Measurements from ENCODE around the gene PRIM2. TPM values are rescaled to one million over a fixed set of nuclear protein-coding genes. Genes with fewer than 3 reads are reported as not detected.
"Not testable (repeated sequence)": the region's sequence is repeated elsewhere in the genome, so short reads cannot be mapped to it uniquely, and the experiment has no call there.

PRIM2 gene
- total and polyA plus RNA-seq, 2 of the 8 experiments (the other 6 are each of a cell fraction or from before 2014, with no cell fraction given): 20.8 to 46.8 TPM

- H3K36me3 ChIP-seq (ENCODE audit: control insufficient read depth in 2 of 4, insufficient read depth in 4 of 4, low read length in 3 of 4); H2BK120ac ChIP-seq (replicated peaks; ENCODE audit: low read depth, low read length); H3K27ac ChIP-seq (ENCODE audit: low read depth, low read length); H4K8ac ChIP-seq (ENCODE audit: extremely low read depth, insufficient read depth, low read length); H4K20me1 ChIP-seq (replicated peaks in 1 of 2; ENCODE audit: control insufficient read depth in 1 of 2, insufficient read depth in 2 of 2, low read length in 2 of 2); H2BK12ac ChIP-seq (ENCODE audit: low read depth, low read length); H3K23ac ChIP-seq (ENCODE audit: insufficient read length); FAIRE-seq; H3K14ac ChIP-seq (ENCODE audit: insufficient read length); H2BK5ac ChIP-seq (ENCODE audit: low read depth, low read length); CTCF ChIA-PET (ENCODE audit: partially characterized antibody); H3K4me1 ChIP-seq (replicated peaks in 1 of 4; ENCODE audit: control insufficient read depth in 3 of 4, insufficient read depth in 4 of 4, low read length in 3 of 4); H4K5ac ChIP-seq (ENCODE audit: insufficient read length, low read depth, low read length); H2BK15ac ChIP-seq (ENCODE audit: low read length); H3K9ac ChIP-seq (replicated peaks in 1 of 4; ENCODE audit: extremely low read depth in 1 of 4, low read depth in 3 of 4, low read length in 3 of 4); H3K4me3 ChIP-seq (ENCODE audit: extremely low read depth in 1 of 4, insufficient read depth in 2 of 4, low read depth in 3 of 4, low read length in 4 of 4); H2BK20ac ChIP-seq (ENCODE audit: low read length); H3K4ac ChIP-seq (replicated peaks; ENCODE audit: insufficient read length, low read depth, low read length); H3K27me3 ChIP-seq (replicated peaks in 1 of 4; ENCODE audit: control insufficient read depth in 3 of 4, extremely low read depth in 1 of 4, insufficient read depth in 3 of 4, low read length in 3 of 4); H4K91ac ChIP-seq (replicated peaks; ENCODE audit: insufficient read length, low read length); H3K23me2 ChIP-seq (ENCODE audit: low read depth, low read length); H3K18ac ChIP-seq (ENCODE audit: extremely low read depth, low read length); H3K56ac ChIP-seq (replicated peaks; ENCODE audit: insufficient read length, low read depth, low read length); H3K79me2 ChIP-seq (ENCODE audit: control insufficient read depth in 1 of 2, insufficient read depth in 2 of 2, low read length in 2 of 2); H2AK5ac ChIP-seq (ENCODE audit: low read depth, low read length); H3K9me3 ChIP-seq (ENCODE audit: insufficient read depth in 2 of 2, low read depth in 1 of 2, low read length in 1 of 2); H3K79me1 ChIP-seq (ENCODE audit: low read depth, low read length); DNase-seq (ENCODE audit: low read depth in 1 of 2, low spot score in 2 of 2); H2AFZ ChIP-seq (ENCODE audit: low read length); H3K4me2 ChIP-seq (ENCODE audit: insufficient read depth in 1 of 2, low read depth in 2 of 2, low read length in 2 of 2); POLR2A ChIA-PET (ENCODE audit: partially characterized antibody): not testable (repeated sequence)
- WGBS, 2 experiments (ENCODE audit: extremely low coverage in 1 of 2, insufficient coverage in 1 of 2, insufficient read length in 1 of 2, insufficient replicate concordance in 2 of 2, low coverage in 1 of 2, low lambda C conversion rate in 2 of 2, missing lambda C conversion rate in 1 of 2): 82% methylated on average over 2 of the region's 2 CpGs; no CpG with 5 or more reads in 1 of the 2 experiments
Observed at GRCh38 chr6:57362340-57362739, 44.9 kb downstream of the PRIM2 start.

- H2BK15ac ChIP-seq (ENCODE audit: low read length); H2BK20ac ChIP-seq (ENCODE audit: low read length); H3K27ac ChIP-seq (ENCODE audit: low read depth, low read length); H3K79me2 ChIP-seq (ENCODE audit: control insufficient read depth in 1 of 2, insufficient read depth in 2 of 2, low read length in 2 of 2); H3K56ac ChIP-seq (replicated peaks; ENCODE audit: insufficient read length, low read depth, low read length); H4K20me1 ChIP-seq (replicated peaks in 1 of 2; ENCODE audit: control insufficient read depth in 1 of 2, insufficient read depth in 2 of 2, low read length in 2 of 2); H3K18ac ChIP-seq (ENCODE audit: extremely low read depth, low read length); H3K79me1 ChIP-seq (ENCODE audit: low read depth, low read length); H2AK5ac ChIP-seq (ENCODE audit: low read depth, low read length); H4K5ac ChIP-seq (ENCODE audit: insufficient read length, low read depth, low read length); H3K4me2 ChIP-seq (ENCODE audit: insufficient read depth in 1 of 2, low read depth in 2 of 2, low read length in 2 of 2); H2BK5ac ChIP-seq (ENCODE audit: low read depth, low read length); H3K36me3 ChIP-seq (ENCODE audit: control insufficient read depth in 2 of 4, insufficient read depth in 4 of 4, low read length in 3 of 4); DNase-seq (ENCODE audit: low read depth in 1 of 2, low spot score in 2 of 2); H2BK120ac ChIP-seq (replicated peaks; ENCODE audit: low read depth, low read length); H3K9me3 ChIP-seq (ENCODE audit: insufficient read depth in 2 of 2, low read depth in 1 of 2, low read length in 1 of 2); FAIRE-seq; H3K4me1 ChIP-seq (replicated peaks in 1 of 4; ENCODE audit: control insufficient read depth in 3 of 4, insufficient read depth in 4 of 4, low read length in 3 of 4); H3K27me3 ChIP-seq (replicated peaks in 1 of 4; ENCODE audit: control insufficient read depth in 3 of 4, extremely low read depth in 1 of 4, insufficient read depth in 3 of 4, low read length in 3 of 4); H3K9ac ChIP-seq (replicated peaks in 1 of 4; ENCODE audit: extremely low read depth in 1 of 4, low read depth in 3 of 4, low read length in 3 of 4); H3K4ac ChIP-seq (replicated peaks; ENCODE audit: insufficient read length, low read depth, low read length); H4K91ac ChIP-seq (replicated peaks; ENCODE audit: insufficient read length, low read length); H2AFZ ChIP-seq (ENCODE audit: low read length); H3K14ac ChIP-seq (ENCODE audit: insufficient read length); CTCF ChIA-PET (ENCODE audit: partially characterized antibody); H3K23me2 ChIP-seq (ENCODE audit: low read depth, low read length); POLR2A ChIA-PET (ENCODE audit: partially characterized antibody); H3K23ac ChIP-seq (ENCODE audit: insufficient read length); H3K4me3 ChIP-seq (ENCODE audit: extremely low read depth in 1 of 4, insufficient read depth in 2 of 4, low read depth in 3 of 4, low read length in 4 of 4); H2BK12ac ChIP-seq (ENCODE audit: low read depth, low read length); H4K8ac ChIP-seq (ENCODE audit: extremely low read depth, insufficient read depth, low read length): not testable (repeated sequence)
- WGBS, 2 experiments (ENCODE audit: extremely low coverage in 1 of 2, insufficient coverage in 1 of 2, insufficient read length in 1 of 2, insufficient replicate concordance in 2 of 2, low coverage in 1 of 2, low lambda C conversion rate in 2 of 2, missing lambda C conversion rate in 1 of 2): 100% methylated on average over 2 of the region's 2 CpGs; no CpG with 5 or more reads in 1 of the 2 experiments
Observed at GRCh38 chr6:57365076-57365583, 47.7 kb downstream of the PRIM2 start.

Measured in H1 (cell line).